GM12878 (cell line): ENCODE data around the gene DIPK1A. TPM values are rescaled to one million over a fixed set of nuclear protein-coding genes. Genes with fewer than 3 reads are reported as not detected.

ENCODE experiments used
- ATAC-seq: fragments of 200-7000 bp; cut with Tn5 transposase; 3 replicates; pipeline ENCODE4 v1.9.1; 2020; ENCODE audit warnings: mild to moderate bottlenecking, moderate library complexity
- BruUV-seq: library from RNA; stranded (reverse); fragments of 400-500 nt; replicated peaks from 2 replicates; lab custom pipeline; 2021; lab: Mats Ljungman, UMichigan
- CTCF ChIA-PET: fragments of 300-600 bp; sonication (Branson Sonifier 250); formaldehyde crosslinking; extraction: SDS; loops from one replicate; lab custom pipeline; 2021; ENCODE audit warnings: inconsistent platforms; lab: Yijun Ruan, JAX
- POLR2A ChIA-PET: fragments of 350-600 bp; formaldehyde crosslinking; extraction: SDS; loops from one replicate; lab custom pipeline; 2021; ENCODE audit warnings: inconsistent platforms; lab: Charles Lee
- RAD21 ChIA-PET: fragments of 300-600 bp; sonication (Branson Sonifier 250); formaldehyde crosslinking; loops from one replicate; lab custom pipeline; 2023; ENCODE audit warnings: antibody characterized with exemption; ENCODE audit not compliant: unreplicated experiment; lab: Charles Lee
- SMC1A ChIA-PET: fragments of 300-600 bp; sonication (Branson Sonifier 250); formaldehyde crosslinking; loops from one replicate; lab custom pipeline; 2023; ENCODE audit not compliant: unreplicated experiment, uncharacterized antibody; lab: Charles Lee
- DNase-seq: peaks from one replicate; pipeline ENCODE4 v3.0.0-alpha.2; 2011; ENCODE audit warnings: low read depth, low spot score
- FAIRE-seq: peaks from 3 replicates; lab custom pipeline; 2011; peaks lifted over from hg19 to GRCh38; lab: Jason Lieb, UNC
- H2AFZ ChIP-seq: 2 replicates; pipeline ENCODE4 v1.6.0; 2011; ENCODE audit warnings: low read depth, low read length, control low read depth; ENCODE audit not compliant: control insufficient read depth
- H3K27ac ChIP-seq: 2 replicates; pipeline ENCODE4 v1.5.1; 2011; ENCODE audit warnings: control low read depth; ENCODE audit not compliant: control insufficient read depth, insufficient read depth
- H3K27me3 ChIP-seq, 2 experiments: replicated peaks in 1 of 2; 2 replicates each; pipeline versions ENCODE4 v1.6.0 to v1.6.1; 2011; ENCODE audit warnings: low read length in 1 of 2; ENCODE audit not compliant: control insufficient read depth in 2 of 2, insufficient read depth in 2 of 2
- H3K36me3 ChIP-seq, 2 experiments: 2 replicates each; pipeline ENCODE4 v1.5.1; 2011; ENCODE audit warnings: low read length in 1 of 2; ENCODE audit not compliant: control insufficient read depth in 2 of 2, insufficient read depth in 2 of 2
- H3K4me1 ChIP-seq: 2 replicates; pipeline ENCODE4 v1.6.1; 2011; ENCODE audit warnings: mild to moderate bottlenecking, low read length, moderate library complexity, mixed read lengths; ENCODE audit not compliant: control insufficient read depth, insufficient read depth
- H3K4me2 ChIP-seq: 2 replicates; pipeline ENCODE4 v1.6.0; 2011; ENCODE audit warnings: control low read depth; ENCODE audit not compliant: control insufficient read depth, insufficient read depth
- H3K4me3 ChIP-seq: fragments of 200-600 bp; sonication (generic); 2 replicates; pipeline ENCODE4 v1.5.1; 2016
- H3K79me2 ChIP-seq: 2 replicates; pipeline ENCODE4 v1.6.0; 2011; ENCODE audit warnings: low read length; ENCODE audit not compliant: control insufficient read depth, insufficient read depth
- H3K9ac ChIP-seq: 2 replicates; pipeline ENCODE4 v1.8.0; 2011; ENCODE audit warnings: low read length, control low read depth, mixed read lengths; ENCODE audit not compliant: control insufficient read depth, insufficient read depth
- H3K9me3 ChIP-seq: replicated peaks from 3 replicates; pipeline ENCODE4 v1.5.1; 2011; ENCODE audit warnings: mild to moderate bottlenecking, low read length; ENCODE audit not compliant: control insufficient read depth, insufficient read depth
- H4K20me1 ChIP-seq: 2 replicates; pipeline ENCODE4 v1.6.0; 2011; ENCODE audit not compliant: control insufficient read depth, insufficient read depth
- GABPA ChIP-seq: IDR thresholded peaks from 2 replicates; pipeline ENCODE4 v1.6.1; 2014; ENCODE audit warnings: antibody characterized with exemption, low read depth, mild to moderate bottlenecking, inconsistent platforms
- NFXL1 ChIP-seq: fragments of 450-650 bp; IDR thresholded peaks from 2 replicates; pipeline ENCODE4 v1.6.1; 2017; ENCODE audit warnings: antibody characterized with exemption, mild to moderate bottlenecking, borderline replicate concordance
- RB1 ChIP-seq: fragments of 450-650 bp; formaldehyde crosslinking; IDR thresholded peaks from 2 replicates; pipeline ENCODE4 v1.6.1; 2017; ENCODE audit warnings: mild to moderate bottlenecking, borderline replicate concordance
- SMAD1 ChIP-seq: fragments of 450-650 bp; IDR thresholded peaks from 2 replicates; pipeline ENCODE4 v1.6.1; 2018; ENCODE audit warnings: mild to moderate bottlenecking, low read depth; ENCODE audit not compliant: partially characterized antibody
- SRF ChIP-seq, 2 experiments: IDR thresholded peaks; 2 replicates each; pipeline ENCODE4 v1.6.1; 2011; ENCODE audit warnings: low read depth in 2 of 2, low read length in 2 of 2, mild to moderate bottlenecking in 1 of 2, moderate library complexity in 1 of 2
- TAF1 ChIP-seq: IDR thresholded peaks from 2 replicates; pipeline ENCODE4 v1.6.1; 2011; ENCODE audit warnings: mild to moderate bottlenecking, low read depth, low read length, borderline replicate concordance
- WGBS: methylation state at CpG from one replicate; pipeline ENCODE4 v1.1.6; 2016; ENCODE audit warnings: low lambda C conversion rate; ENCODE audit not compliant: insufficient replicate concordance, insufficient coverage; ENCODE audit errors: missing lambda C conversion rate; 5-methylcytosine and 5-hydroxymethylcytosine counted together
- in situ Hi-C: fragments of 300-500 bp; cut with MboI; formaldehyde crosslinking; loops from 9 replicates; pipeline ENCODE4 v1.14.3; 2018; ENCODE audit warnings: mixed read lengths
- intact Hi-C: fragments of 100-400 bp; cut with micrococcal nuclease; formaldehyde crosslinking; loops from one replicate; pipeline ENCODE4 v1.14.2; 2022; ENCODE audit not compliant: unreplicated experiment
- polyA plus RNA-seq, 11 experiments: library from polyadenylated mRNA; depleted of rRNA in 4 of 11; unstranded in 6 of 11; stranded (reverse) in 5 of 11; fragments of >200 nt; fragmentation: Nextera tagmentation in 4 of 11; fragmentation: Illumina TruSeq in 1 of 11; extraction: Ambion mirVana in 4 of 11; extraction: Trizol in 1 of 11; gene quantifications; 1 replicate in 1 of 11; 2 replicates in 10 of 11; pipeline versions ENCODE4 v1.2.1 to v1.2.3, GENCODE V29; 2011 to 2016; ENCODE audit warnings: inconsistent platforms in 2 of 11, missing spikeins in 2 of 11, low read depth in 1 of 11
- total RNA-seq, 4 experiments: library from RNA; depleted of rRNA in 3 of 4; stranded (reverse); fragments of >200 nt in 3 of 4; fragmentation: Illumina TruSeq in 1 of 4; extraction: Trizol in 1 of 4; gene quantifications; 2 replicates each; pipeline versions ENCODE4 v1.2.1 to v1.2.3, GENCODE V29; 2013 to 2021
- TF ChIP-seq, protein P1 (sequence below): IDR thresholded peaks from 2 replicates; pipeline ENCODE4 v1.6.1; 2012; ENCODE audit warnings: mild to moderate bottlenecking, low read depth, low read length
- TF ChIP-seq, protein P2 (sequence below): fragments of 450-650 bp; IDR thresholded peaks from 2 replicates; pipeline ENCODE4 v1.6.1; 2017; ENCODE audit warnings: mild to moderate bottlenecking, low read depth, inconsistent platforms; ENCODE audit not compliant: poor library complexity, severe bottlenecking
- TF ChIP-seq, protein P3 (sequence below): fragments of 450-650 bp; IDR thresholded peaks from 2 replicates; pipeline ENCODE4 v1.6.1; 2017; ENCODE audit warnings: antibody characterized with exemption, mild to moderate bottlenecking, moderate library complexity

Gene DIPK1A
- total and polyA plus RNA-seq, 10 of the 15 experiments (the other 5 are each of a cell fraction or from before 2014, with no cell fraction given), result 4.9 to 15.0 (median 9.7) TPM

DNA sequence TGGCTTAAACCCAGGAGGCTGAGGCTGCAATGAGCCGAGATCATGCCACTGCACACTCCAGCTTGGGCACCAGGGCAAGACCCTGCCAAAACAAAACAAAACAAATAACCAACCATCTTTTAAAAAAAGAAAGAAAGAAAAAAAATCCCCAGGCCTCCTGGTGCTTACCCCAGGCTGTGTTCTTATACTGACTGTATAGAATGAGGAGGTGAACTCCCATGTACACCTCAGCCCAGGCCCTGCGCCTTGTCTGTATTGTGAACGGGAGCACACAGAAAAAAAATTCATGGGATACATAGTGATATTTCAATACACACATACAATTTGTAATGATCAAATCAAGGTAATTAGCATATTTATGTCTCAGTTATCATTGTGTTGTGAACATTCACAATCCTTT, 115.4 kb downstream of the DIPK1A start:
- Histone ChIP-seq H3K36me3 (peaks cover 3 to 24% of the 10 kb centered on the region in 2 experiments), H3K9me3 (no peaks in the 10 kb centered on the region), H3K27me3 (no peaks in the 10 kb centered on the region), H3K79me2 (0 out of 2 replicates have a peak, but pooled peaks cover under 1% of the 10 kb centered on the region), H4K20me1 (no peaks in the 10 kb centered on the region), H3K27ac (no peak overlapping the region), H2AFZ (no peak overlapping the region), H3K4me2 (no peak overlapping the region), H3K9ac (no peak overlapping the region), H3K4me1 (no peaks in the 10 kb centered on the region), H3K4me3 (no peak overlapping the region)
- TF ChIP-seq, protein P1, sequence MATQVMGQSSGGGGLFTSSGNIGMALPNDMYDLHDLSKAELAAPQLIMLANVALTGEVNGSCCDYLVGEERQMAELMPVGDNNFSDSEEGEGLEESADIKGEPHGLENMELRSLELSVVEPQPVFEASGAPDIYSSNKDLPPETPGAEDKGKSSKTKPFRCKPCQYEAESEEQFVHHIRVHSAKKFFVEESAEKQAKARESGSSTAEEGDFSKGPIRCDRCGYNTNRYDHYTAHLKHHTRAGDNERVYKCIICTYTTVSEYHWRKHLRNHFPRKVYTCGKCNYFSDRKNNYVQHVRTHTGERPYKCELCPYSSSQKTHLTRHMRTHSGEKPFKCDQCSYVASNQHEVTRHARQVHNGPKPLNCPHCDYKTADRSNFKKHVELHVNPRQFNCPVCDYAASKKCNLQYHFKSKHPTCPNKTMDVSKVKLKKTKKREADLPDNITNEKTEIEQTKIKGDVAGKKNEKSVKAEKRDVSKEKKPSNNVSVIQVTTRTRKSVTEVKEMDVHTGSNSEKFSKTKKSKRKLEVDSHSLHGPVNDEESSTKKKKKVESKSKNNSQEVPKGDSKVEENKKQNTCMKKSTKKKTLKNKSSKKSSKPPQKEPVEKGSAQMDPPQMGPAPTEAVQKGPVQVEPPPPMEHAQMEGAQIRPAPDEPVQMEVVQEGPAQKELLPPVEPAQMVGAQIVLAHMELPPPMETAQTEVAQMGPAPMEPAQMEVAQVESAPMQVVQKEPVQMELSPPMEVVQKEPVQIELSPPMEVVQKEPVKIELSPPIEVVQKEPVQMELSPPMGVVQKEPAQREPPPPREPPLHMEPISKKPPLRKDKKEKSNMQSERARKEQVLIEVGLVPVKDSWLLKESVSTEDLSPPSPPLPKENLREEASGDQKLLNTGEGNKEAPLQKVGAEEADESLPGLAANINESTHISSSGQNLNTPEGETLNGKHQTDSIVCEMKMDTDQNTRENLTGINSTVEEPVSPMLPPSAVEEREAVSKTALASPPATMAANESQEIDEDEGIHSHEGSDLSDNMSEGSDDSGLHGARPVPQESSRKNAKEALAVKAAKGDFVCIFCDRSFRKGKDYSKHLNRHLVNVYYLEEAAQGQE, result no peak
- TF ChIP-seq GABPA (no peak), RB1 (no peak), NFXL1 (no peak), TAF1 (no peak), SRF (IDR thresholded peaks at IDR 0.05; ENCODE audit: low read depth in 2 of 2, low read length in 2 of 2) (no peak), SMAD1 (no peak)
- TF ChIP-seq, protein P2, sequence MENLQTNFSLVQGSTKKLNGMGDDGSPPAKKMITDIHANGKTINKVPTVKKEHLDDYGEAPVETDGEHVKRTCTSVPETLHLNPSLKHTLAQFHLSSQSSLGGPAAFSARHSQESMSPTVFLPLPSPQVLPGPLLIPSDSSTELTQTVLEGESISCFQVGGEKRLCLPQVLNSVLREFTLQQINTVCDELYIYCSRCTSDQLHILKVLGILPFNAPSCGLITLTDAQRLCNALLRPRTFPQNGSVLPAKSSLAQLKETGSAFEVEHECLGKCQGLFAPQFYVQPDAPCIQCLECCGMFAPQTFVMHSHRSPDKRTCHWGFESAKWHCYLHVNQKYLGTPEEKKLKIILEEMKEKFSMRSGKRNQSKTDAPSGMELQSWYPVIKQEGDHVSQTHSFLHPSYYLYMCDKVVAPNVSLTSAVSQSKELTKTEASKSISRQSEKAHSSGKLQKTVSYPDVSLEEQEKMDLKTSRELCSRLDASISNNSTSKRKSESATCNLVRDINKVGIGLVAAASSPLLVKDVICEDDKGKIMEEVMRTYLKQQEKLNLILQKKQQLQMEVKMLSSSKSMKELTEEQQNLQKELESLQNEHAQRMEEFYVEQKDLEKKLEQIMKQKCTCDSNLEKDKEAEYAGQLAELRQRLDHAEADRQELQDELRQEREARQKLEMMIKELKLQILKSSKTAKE, result no peak
- TF ChIP-seq, protein P3, sequence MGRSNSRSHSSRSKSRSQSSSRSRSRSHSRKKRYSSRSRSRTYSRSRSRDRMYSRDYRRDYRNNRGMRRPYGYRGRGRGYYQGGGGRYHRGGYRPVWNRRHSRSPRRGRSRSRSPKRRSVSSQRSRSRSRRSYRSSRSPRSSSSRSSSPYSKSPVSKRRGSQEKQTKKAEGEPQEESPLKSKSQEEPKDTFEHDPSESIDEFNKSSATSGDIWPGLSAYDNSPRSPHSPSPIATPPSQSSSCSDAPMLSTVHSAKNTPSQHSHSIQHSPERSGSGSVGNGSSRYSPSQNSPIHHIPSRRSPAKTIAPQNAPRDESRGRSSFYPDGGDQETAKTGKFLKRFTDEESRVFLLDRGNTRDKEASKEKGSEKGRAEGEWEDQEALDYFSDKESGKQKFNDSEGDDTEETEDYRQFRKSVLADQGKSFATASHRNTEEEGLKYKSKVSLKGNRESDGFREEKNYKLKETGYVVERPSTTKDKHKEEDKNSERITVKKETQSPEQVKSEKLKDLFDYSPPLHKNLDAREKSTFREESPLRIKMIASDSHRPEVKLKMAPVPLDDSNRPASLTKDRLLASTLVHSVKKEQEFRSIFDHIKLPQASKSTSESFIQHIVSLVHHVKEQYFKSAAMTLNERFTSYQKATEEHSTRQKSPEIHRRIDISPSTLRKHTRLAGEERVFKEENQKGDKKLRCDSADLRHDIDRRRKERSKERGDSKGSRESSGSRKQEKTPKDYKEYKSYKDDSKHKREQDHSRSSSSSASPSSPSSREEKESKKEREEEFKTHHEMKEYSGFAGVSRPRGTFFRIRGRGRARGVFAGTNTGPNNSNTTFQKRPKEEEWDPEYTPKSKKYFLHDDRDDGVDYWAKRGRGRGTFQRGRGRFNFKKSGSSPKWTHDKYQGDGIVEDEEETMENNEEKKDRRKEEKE, result no peak
- SMC1A ChIA-PET, result no interaction called here
- ATAC-seq (peak; percentile 41), DNase-seq (no peak), FAIRE-seq (no peak)
- WGBS, result 64% methylated on average over 3 of the region's 3 CpGs
- BruUV-seq, result no TSS peak
- POLR2A ChIA-PET, result no interaction called here
- intact Hi-C loops (no loop called here), in situ Hi-C loops (no loop called here)
- RAD21 ChIA-PET, result no interaction called here
- CTCF ChIA-PET, result no interaction called here
